ENCODE results near the gene PSMC5.

- no peak for TF ChIP-seq CTCF (IDR thresholded peaks at IDR 0.05 in 8 of 11, conservative IDR thresholded peaks at IDR 0.05 in 3 of 11)
- TF ChIP-seq POLR2A (IDR thresholded peaks at IDR 0.05): no peak
- TF ChIP-seq POLR2AphosphoS5 (IDR thresholded peaks at IDR 0.05): peak in 2 of 3 donors; percentile 28 to 44
Measured at GRCh38 chr17:63833026-63833740, 6.0 kb downstream of the PSMC5 start.

All from spleen (tissue), 7 donors.